ENCODE results near the gene DSC2.

GRCh38 chr18:31041271-31042083, 60.7 kb downstream of the DSC2 start:
- TF ChIP-seq YY1 (IDR thresholded peaks at IDR 0.05; ENCODE audit: low read depth) (no peak), GABPA (IDR thresholded peaks at IDR 0.05; ENCODE audit: low read depth) (no peak), EP300 (IDR thresholded peaks at IDR 0.05; ENCODE audit: borderline replicate concordance in 1 of 2, low read depth in 1 of 2, low read length in 1 of 2) (no peak), FOSL2 (IDR thresholded peaks at IDR 0.05; ENCODE audit: borderline replicate concordance, low read depth) (no peak), FOXM1 (IDR thresholded peaks at IDR 0.05; ENCODE audit: low read depth) (no peak), CTCF (IDR thresholded peaks at IDR 0.05) (no peak)

All from SK-N-SH (cell line).